DMS79 treated with DMSO at 0.1 percent for 48 hours (cell line): ENCODE measurements around the gene GABBR2.
"Not testable (repeated sequence)": the region's sequence is repeated elsewhere in the genome, so short reads cannot be mapped to it uniquely, and the experiment has no call there.

Source experiments
- DNase-seq: peaks from one replicate; lab custom pipeline; 2025; lab: John Stamatoyannopoulos, UW

The GABBR2 gene

DNA sequence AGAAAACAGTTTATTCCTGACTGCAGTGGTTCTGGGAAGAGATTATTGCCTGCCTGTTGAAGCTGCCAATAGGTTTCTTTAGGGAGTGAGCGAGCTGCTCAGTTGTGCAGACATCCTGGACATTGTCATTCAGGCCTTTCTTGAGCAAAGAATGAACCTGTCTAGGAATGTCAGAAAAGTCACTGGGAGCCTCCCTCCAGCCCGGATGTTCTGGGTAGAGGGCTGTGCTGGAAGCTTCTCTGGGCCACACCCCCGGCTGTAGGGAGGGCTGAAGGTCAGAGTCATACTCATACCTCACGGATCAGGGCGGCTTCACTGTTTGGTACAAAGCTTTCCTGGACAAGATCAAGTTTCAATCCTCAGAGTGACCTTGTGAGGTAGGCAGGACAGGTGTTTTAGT, 419.9 kb downstream of the GABBR2 start:
- no peak for DNase-seq

DNA sequence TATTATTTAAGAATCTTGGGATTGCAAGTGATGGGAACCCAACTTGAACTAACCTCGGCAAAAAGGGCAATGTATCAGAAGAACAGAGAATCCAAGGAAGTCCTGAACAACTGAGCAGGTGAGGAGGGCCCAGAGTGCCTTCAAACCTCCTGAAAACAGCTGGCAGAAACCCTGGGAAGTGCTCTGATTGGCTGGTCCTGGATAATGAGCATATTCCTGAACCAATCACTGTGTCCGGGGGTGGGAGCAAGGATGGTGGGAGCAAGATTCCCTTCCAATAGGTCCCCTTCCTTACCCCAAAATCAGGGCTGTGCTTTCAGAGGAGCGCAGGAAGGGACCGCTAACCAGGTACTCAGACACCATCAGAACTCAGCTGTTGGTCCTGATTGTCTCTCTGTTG, 421.4 kb downstream of the GABBR2 start:
- no peak for DNase-seq

DNA sequence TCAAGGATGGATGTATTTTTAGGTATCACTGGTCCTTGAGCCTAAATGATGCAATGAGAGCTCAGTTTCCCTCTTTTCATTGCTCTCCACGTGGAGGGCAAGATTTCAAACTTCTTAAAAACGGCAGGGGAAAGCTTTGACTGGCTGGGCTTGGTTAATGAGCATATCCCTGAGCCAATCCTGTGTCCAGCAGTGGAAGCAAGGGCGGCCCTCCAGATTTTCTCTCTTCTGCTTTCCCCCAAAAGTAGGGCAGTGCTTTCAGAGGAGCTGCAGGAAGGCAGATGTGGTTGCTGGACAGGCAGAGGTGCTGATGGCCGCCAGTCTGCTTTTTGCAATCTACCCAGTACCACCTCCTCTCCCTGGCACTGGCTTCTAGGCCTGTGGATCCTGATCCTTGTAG, 423.3 kb downstream of the GABBR2 start:
- DNase-seq: no peak

DNA sequence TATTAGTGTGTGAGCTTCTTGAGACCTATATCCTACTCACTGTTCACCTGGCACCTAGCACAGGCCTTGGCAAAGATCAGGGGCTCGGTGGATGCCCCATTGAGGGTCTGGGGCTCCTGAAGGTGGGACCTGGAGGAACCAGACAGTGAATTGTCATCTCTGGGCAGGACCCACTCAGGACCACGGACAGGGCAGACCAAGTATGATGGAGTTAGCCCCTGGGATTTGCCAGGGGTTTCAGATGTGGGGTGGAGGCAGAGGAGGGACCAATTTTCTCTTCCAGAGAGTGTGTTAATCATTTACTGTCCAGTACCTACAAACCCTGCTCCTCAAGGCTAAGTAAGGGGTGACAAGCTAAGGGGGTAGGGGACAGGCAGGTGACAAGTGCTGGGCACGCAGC, 424.0 kb downstream of the GABBR2 start:
- DNase-seq: no peak

GRCh38 chr9:98283143-98283542, 425.6 kb downstream of the GABBR2 start:
- DNase-seq: not testable (repeated sequence)

- DNase-seq: no peak
These were observed 427.5 kb downstream of the GABBR2 start for GRCh38 chr9:98281281-98281680.

- DNase-seq: peak; percentile 28
These were observed 428.2 kb downstream of the GABBR2 start for GRCh38 chr9:98280574-98280973.

DNA sequence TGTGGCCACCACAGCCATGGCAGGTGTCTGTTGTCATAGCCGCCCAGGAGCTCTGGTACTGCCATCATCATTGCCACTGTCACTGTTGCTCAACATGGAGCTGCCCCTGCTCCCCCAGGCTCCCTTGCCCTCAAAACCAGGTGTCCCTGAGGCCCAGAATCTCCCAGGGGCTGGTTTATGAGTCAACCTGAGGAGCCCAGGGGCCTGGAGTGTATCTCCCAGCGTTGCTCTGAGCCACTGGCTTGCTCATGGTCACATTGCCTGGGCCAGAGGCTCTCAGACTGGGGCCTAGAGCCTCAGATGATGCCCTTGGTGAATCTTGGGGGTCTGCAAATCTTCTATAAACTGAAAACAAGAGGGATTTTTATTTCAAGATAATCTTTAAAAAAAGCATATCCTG, 428.6 kb downstream of the GABBR2 start:
- no peak for DNase-seq

- DNase-seq: no peak
These were observed 431.7 kb downstream of the GABBR2 start for GRCh38 chr9:98276907-98277469.

GRCh38 chr9:98275159-98275558, 433.6 kb downstream of the GABBR2 start:
- no peak for DNase-seq

DNA sequence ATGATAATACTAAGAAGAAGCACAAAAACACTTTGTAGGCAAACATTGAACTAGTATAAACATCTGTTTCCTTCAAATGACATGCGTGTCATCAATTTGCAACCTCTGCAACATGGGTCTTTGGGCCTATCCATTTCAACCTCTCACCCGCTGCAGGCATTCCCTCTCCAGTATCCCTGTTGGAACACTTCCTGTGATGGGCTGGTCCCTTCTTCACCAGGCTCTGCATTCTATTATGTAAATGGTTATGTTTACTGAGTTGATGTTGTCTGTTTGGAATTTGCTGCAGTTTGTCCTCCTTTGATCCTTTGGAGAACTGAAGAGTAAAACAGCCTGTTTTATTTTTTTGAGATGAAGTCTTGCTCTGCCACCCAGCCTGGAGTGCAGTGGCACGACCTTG, 436.7 kb downstream of the GABBR2 start:
- DNase-seq: no peak

DNA sequence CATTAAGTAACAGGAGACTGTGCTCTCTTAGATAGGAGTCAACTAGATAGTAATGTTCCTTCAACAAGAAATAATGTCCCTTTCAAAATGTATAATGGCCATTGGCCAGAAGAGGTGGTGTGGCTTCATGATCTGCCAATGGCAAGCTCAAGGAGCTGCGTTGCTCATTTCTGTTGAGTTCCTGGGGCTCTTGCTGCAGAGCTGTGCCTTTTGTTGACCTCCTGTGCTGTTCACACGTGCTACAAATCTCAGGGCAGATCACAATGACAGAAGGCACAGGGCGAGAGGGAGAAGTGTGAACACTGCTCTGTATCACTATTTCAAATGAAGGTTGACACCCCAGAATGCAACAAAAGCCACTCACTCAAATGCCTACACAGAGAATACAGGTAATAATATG, 437.3 kb downstream of the GABBR2 start:
- no peak for DNase-seq

GRCh38 chr9:98270284-98270683, 438.5 kb downstream of the GABBR2 start:
- not testable (repeated sequence) for DNase-seq

GRCh38 chr9:98269652-98270051, 439.1 kb downstream of the GABBR2 start:
- DNase-seq: not testable (repeated sequence)

- not testable (repeated sequence) for DNase-seq
These were observed 441.2 kb downstream of the GABBR2 start for GRCh38 chr9:98267556-98267955.

DNA sequence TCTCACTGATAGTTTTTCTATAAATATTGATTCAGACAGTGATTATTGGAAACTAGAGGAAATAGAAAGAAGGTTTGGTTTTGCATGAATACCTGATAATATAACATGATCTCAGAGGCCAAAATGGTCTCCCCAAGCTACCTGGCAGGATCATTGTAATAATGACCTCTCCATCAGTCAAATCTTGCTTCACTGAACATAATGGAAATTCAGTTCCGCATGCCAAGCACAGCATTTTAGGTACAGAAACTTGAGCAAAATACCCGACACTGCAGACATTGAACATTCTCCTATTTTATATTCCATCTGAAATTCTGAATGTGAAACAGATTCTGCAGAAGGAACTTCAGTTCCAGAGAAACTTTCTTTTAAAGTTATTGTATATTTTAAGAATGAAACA, 444.2 kb downstream of the GABBR2 start:
- no peak for DNase-seq

DNA sequence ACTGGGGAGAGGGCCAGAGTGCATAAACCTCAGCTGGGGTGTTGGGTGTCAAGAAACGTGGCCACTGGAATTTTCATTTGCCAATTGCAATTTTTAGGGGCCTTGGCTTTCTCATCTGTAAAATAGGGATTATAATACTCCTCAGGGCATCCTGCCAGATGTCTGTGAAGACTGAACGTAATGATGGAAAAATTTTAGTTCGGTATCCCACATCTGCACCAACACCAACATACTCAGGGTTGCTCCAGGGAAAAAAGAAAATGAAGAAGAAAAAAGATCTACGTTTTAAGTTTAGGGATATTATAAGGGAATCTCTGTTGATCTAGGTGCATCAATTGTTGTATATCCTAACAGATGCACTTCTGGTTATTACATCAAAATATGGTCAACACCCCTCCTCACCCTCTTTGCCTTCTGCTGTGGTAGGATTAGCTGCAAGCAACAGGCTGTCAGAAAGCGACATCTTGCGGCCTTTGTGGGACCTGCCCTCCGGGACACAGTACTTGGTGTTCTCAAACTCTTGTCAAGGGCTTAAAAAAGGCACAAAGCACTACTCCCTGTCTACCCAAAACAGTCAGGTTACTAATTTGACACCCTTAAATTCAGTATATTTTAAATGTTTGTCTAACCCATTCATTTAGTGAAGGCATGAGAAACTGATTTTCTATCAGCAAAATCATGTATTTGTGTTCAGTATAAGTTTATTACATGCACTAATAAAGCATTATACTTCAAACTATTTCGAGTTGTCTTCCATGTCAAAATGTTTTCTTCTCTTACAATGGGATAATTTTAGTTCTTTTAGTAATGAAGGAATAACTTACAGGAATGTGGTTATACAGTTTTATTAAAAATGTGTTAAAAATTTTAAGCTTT, 445.0 kb downstream of the GABBR2 start:
- DNase-seq: peak; percentile 24

DNA sequence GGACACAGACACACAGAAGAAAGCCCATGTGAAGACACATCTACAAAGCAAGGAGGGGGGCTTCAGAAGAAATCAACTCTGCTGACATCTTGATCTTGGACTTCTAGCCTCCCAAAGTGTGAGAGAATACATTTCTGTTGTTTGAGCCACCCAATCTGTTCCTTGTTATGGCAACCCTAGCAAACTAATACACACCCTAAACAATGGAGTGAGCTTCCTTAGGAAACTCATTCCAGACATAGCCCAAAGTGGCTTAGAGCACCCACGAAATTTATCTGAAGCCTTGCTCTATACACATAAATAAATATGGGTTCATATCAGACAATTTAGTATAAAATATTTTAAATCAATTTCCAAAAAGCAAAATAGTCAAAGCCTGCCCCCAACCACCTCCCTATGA, 445.7 kb downstream of the GABBR2 start:
- DNase-seq: no peak

- DNase-seq: no peak
These were observed 446.7 kb downstream of the GABBR2 start for GRCh38 chr9:98262056-98262455.

GRCh38 chr9:98260635-98261034, 448.1 kb downstream of the GABBR2 start:
- no peak for DNase-seq

DNA sequence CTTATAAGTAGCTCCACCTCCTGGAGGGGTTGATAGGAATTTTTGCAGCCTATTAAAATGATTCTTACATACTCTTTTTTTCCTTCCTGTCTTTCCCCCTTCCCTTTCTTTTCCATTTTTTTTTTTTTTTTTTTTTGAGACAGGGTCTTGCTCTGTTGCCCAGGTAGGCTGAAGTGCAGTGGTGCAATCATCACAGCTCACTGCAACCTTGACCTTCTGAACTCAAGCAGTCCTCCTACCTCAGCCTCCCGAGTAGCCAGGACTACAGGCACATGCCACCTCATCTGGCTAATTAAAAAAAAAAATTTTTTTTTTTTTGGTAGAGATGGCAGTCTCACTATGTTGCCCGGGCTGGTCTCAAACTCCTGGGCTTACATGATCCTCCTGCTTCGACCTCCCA, 448.9 kb downstream of the GABBR2 start:
- no peak for DNase-seq

DNA sequence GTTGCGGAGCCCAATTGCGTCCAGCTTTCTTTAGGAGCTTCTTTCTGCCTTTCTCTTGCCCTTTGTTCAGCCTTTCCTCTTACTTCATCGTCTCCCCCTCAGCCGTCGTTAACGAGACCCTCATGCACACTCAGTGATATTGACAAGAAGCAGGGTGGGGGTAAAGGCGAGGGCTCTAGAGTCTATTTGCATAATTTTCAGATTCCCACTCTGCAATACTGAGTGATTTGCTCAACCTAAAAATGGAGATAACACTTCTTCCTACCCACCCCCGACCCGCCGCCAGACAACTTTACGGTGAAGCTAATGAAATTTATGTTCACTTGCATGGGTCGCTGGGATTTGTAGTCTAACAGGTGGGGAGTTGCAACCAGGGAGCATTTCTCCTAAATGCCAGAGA, 452.0 kb downstream of the GABBR2 start:
- DNase-seq: peak; percentile 8

DNA sequence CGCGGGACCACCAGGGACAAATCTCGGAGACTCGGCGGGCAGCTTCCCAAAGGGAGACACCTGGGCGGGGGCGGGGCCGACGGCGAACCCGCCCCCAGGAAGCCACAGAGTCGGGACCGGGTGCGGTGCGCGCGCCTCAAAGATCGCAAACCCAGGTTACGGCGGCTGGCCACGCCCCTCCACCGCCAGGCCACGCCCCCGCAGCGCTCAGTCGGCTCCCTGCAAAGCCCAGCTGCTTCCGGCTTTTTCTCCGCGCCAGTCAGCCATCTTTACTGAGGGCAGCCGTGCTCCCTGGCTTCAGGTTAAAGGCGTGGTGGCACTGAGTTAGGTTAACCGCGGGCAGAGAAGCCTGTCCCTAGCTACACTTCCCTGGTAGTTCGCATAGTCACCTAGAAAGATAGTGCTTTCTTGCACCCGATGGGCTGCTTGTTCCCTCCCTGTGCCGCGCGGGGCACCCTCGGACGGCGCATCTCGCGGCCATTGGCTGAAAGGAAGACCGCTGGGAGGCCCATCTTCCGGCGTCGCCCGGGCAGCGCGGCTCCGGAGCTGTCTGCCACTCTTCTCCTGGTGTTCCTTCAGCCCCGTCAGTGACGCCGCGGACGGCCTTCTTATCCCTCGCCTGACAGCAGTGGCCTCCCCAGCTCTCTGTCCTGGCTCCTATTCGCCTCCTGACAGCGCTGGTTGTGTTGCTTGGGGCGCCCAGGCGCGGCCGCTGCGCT, 453.0 kb downstream of the GABBR2 start, which contains the start of gene TBC1D2:
Gene TBC1D2 (minus strand): TSS at position 72 of the 719 bp plus-strand sequence. CDS start 108 bp downstream, outside the sequence.
- DNase-seq: peak; percentile 79
